HG02885 (cell line): ENCODE data around the gene SKI.

ENCODE experiments used
- ATAC-seq: cut with Tn5 transposase; IDR thresholded peaks from one replicate; pipeline ENCODE4 v1.9.1; 2021; ENCODE audit warnings: mild to moderate bottlenecking; ENCODE audit not compliant: unreplicated experiment, poor library complexity

SKI gene

GRCh38 chr1:2344744-2345296 is 116.7 kb downstream of the SKI start:
- no peak for ATAC-seq

GRCh38 chr1:2345297-2346075 is 117.4 kb downstream of the SKI start:
- ATAC-seq, result no peak

- ATAC-seq, result no peak
Observed at GRCh38 chr1:2346691-2347408, 118.7 kb downstream of the SKI start.

- ATAC-seq, result no peak
Observed at GRCh38 chr1:2347409-2347785, 119.3 kb downstream of the SKI start.

GRCh38 chr1:2347896-2348295 is 119.8 kb downstream of the SKI start:
- ATAC-seq, result no peak

GRCh38 chr1:2348346-2349325 is 120.5 kb downstream of the SKI start:
- no peak for ATAC-seq

- ATAC-seq, result no peak
Observed at GRCh38 chr1:2349806-2350205, 121.7 kb downstream of the SKI start.

GRCh38 chr1:2350501-2350900 is 122.4 kb downstream of the SKI start:
- ATAC-seq, result no peak

- ATAC-seq, result no peak
Observed at GRCh38 chr1:2350911-2351655, 123.0 kb downstream of the SKI start.

- ATAC-seq, result no peak
Observed at GRCh38 chr1:2351723-2352122, 123.6 kb downstream of the SKI start.

GRCh38 chr1:2352341-2352896 is 124.3 kb downstream of the SKI start:
- no peak for ATAC-seq

- no peak for ATAC-seq
Observed at GRCh38 chr1:2352897-2353550, 124.9 kb downstream of the SKI start.

- ATAC-seq, result no peak
Observed at GRCh38 chr1:2353551-2354438, 125.7 kb downstream of the SKI start.

GRCh38 chr1:2354511-2355372 is 126.6 kb downstream of the SKI start:
- ATAC-seq, result no peak

GRCh38 chr1:2355373-2356261 is 127.5 kb downstream of the SKI start:
- ATAC-seq, result no peak

GRCh38 chr1:2356401-2356800 is 128.3 kb downstream of the SKI start:
- ATAC-seq, result no peak
